Dedifferentiated amniotic fluid mesenchymal stem cell (primary cell): Measurements from ENCODE around the gene ZSCAN29.

Experiments used
- DNase-seq: peaks from one replicate; pipeline ENCODE4 v3.0.0-alpha.2; 2016; ENCODE audit errors: extremely low spot score

ZSCAN29 gene

DNA sequence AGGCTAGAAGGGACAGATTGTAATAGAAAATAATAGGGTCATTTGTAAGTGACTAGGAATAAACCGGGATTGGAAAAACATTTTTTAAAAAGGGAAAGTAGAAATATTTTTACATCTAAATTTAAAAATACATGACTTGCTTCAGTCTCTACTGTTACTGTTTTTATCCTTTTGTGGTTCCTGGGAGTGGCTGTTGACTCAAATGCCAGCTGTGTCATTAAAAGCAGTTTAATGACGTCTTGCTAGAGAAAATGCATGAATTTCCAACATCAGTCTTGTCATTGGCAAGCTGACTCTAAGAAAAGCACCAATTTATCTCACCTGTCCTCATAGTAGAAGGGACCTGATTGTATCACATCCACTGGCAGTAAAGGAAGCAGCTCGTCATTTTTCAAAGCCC, 23.7 kb downstream of the ZSCAN29 start:
- no peak for DNase-seq

DNA sequence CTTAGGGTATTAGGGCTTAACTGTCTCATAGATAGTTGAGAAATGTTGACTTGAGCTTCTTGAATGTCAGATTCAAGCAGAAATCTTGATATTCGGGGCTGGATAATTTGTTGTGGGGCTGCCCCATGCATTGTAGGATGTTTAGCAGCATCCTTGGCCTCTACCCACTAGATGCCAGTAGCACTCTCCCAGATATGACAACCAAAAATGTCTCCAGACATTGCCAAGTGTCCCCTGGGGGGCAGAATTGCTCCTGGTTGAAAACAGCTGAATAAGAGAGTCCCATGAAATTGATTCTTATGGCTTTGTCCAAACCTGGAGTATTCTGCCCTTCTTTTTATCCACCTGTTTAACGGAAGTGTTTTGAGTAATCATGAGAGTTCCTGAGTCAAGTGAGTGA, 24.5 kb downstream of the ZSCAN29 start:
- DNase-seq = no peak

DNA sequence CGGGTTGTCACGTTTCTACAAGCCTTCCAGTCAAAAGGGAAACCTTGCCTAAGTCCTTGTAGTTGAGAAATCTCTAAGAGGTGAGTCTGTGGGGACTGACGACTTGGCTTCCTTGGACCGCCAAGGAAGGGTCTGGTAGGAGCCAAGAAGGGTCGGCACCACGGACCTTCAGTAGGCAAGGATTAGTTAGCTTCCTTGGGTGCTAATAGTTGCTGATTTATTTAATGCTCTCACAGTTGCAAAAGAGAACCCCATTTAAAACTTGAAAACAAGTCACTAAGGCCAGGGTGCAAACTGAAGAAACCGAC, 40.1 kb downstream of the ZSCAN29 start:
- no peak for DNase-seq

DNA sequence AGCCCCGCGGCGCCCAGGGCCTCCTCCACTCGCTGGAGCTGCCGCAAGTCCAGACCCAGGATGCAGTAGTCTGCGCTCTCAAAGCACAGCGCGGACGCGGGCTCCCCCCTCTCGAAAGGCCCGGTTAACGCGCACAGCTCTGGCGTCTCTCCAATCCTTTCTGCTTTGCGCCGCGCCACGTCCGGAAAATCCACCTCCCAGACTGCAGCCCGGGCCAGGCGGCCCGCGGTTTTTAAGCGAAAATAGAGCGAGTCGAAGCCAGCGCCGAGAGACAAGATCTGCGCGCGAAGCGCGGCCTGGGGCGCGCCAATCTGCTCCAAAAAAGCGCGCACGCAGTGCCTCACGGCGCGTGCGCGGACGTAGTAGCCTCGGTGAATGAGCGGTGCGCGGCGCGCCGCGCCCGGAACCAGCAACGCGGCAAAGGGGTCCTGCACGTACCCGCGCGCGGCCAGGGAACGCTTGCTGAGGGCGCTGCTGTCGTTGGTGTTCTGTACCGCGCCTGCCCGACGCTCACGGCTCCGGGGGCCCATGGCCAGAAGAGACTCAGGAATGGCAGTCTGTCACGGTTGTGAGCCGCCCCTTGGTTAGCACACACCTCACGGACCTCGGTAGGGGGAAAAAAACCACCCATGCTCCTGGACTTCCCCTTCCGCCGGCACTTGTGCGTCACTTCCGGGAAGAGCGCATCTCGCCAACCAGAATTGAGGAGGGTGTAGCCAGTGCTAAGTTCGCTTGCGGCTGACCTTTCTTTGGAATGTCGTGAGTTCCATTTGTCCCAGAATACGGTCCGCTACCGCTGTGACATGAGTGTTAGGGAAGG, 40.7 kb downstream of the ZSCAN29 start, which contains the start of gene LCMT2:
LCMT2 (minus strand) TSS at position 614 of the 820 bp plus-strand sequence; CDS start at position 530, 84 bp downstream.
- DNase-seq = peak; percentile 93

DNA sequence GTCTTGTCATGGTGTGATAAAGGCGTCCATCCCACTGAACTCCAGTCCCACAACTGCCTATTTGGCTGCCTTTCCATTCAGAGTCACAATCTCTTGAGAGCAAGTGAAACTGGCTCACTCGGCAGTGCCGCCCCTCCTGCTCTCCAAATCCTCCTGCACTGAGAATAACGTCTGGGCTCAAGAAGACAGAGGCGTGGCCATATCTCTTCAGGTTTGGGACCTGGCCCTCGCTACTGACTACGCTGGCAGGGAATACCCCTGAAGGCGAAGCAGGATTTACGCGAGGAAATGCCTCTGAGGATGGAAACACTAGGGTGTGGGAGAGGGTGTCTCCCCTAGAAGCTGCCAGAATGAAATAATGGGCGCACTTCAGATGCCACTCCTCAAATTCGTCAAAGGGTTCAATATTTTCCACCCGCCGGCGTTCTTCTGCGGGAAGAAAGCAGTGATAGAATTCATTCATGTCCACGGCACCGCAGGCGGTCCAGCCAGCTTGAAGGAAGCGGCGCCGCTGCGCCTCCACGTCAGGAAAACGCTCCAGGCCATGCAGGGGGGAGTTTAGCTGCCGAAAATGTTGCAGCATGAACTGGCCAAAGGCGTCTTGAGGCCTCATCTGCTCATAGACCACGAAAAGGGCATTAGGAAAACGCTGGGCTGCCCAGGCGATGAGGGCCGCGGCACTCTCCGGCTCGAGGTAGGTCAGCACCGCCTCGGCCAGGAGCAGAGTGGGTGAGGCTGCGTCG, 41.5 kb downstream of the ZSCAN29 start:
- DNase-seq = no peak

DNA sequence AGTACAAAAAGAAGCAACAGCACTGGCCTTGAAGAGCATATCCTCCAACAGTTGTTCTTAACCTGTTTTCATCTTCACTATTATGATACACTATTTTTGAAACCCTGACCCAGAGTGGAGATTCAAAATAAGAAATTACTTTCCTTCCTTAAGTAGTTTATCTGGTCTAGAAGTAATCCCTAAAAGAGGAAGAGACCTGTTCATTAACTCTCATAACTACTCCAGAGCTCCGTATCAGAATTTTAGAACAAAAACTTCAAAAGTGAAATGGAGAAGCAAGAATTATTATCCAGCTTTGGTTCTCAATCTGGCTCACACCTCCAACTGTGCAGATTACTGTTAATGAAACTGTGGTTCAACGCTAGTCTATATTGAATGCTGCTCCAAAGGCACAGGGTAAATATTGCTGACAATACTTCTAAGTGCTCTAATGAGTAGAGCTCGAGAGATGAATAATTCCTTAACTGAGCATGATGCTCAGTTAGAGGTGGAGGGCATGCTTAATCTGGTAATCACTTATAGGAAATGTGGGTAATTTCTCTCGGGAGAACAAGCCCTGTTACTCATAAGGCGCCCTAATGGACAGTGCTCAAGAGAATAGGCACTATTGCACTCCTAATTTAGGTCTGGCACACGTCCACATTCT, 45.7 kb downstream of the ZSCAN29 start:
- no peak for DNase-seq

DNA sequence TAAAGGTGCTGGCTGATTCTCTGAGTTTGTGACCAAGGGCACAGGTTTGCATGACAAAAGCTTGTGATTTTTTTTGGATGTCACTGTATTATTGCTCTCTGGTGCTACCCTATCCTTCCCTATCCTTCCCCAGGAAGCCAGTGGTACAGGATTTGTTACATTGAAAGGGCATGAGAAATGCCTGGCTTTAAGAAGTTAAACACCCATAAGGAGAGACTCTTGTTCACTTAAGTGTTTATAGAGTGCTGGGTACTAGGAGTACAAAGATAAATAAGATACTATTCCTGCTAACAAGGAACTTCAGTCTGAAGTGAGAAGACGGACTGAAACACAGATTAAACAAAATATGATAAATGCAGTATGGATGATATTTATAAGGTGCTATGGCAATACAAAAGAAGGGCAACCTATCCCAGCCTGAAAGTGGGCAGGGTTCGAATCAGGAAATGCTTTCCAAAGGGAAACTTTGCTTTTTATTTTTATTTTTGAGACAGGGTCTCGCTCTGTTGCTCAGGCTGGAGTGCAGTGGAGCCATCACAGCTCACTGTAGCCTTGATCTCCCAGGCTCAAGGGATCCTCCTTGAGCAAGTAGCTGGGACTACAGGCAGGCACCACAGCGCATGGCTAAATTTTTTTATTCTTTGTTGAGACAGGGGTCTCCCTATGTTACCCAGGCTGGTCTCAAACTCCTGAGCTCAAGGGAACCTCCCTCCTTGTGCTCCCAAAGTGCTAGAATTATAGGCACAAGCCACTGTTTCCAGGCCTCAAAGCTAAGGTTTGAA, 51.7 kb downstream of the ZSCAN29 start:
- no peak for DNase-seq

DNA sequence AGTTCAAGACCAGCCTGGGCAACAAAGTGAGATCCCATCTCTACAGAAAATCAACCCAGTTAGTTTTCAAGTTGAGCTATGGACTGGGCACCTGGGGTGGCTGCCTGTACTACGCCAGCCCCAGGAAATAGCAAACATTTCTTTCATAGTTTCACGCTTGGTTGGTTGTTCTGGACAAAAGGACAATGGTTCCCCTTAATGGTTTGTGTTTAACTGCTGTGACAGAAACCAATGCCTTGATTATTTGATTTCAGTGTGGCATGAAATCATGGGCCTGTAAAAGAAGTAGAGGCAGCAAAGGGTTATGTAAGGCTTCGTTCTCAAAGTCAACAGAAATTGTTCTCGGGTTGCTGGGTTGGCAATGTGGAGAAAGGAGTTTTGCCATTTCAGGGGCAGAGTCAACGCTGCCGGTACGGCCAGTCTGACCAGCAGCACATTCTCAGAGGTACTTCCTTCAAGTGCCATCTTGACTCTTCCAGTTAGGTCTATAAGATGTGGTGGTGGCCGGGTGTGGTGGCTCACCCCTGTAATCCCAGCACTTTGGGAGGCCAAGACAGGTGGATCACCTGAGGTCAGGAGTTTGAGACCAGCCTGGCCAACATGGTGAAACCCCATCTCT, 53.2 kb downstream of the ZSCAN29 start:
- DNase-seq = no peak

DNA sequence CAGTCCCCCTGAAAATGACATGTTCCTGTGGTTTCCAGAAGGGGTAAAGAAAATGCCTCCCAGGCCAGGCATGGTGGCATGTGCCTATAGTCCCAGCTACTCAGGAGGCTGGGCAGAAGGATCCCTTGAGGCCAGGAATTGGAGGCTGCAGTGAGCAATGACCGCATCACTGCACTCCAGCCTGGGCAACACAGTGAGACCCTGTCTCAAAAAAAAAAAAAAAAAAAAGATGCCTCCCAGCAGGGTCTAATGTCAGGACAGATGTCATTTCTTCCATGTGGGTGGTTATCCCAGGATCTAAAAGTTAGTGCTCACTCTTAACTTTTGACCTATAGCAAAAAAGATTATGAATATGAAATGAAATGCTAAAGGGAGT, 53.9 kb downstream of the ZSCAN29 start:
- DNase-seq = no peak

DNA sequence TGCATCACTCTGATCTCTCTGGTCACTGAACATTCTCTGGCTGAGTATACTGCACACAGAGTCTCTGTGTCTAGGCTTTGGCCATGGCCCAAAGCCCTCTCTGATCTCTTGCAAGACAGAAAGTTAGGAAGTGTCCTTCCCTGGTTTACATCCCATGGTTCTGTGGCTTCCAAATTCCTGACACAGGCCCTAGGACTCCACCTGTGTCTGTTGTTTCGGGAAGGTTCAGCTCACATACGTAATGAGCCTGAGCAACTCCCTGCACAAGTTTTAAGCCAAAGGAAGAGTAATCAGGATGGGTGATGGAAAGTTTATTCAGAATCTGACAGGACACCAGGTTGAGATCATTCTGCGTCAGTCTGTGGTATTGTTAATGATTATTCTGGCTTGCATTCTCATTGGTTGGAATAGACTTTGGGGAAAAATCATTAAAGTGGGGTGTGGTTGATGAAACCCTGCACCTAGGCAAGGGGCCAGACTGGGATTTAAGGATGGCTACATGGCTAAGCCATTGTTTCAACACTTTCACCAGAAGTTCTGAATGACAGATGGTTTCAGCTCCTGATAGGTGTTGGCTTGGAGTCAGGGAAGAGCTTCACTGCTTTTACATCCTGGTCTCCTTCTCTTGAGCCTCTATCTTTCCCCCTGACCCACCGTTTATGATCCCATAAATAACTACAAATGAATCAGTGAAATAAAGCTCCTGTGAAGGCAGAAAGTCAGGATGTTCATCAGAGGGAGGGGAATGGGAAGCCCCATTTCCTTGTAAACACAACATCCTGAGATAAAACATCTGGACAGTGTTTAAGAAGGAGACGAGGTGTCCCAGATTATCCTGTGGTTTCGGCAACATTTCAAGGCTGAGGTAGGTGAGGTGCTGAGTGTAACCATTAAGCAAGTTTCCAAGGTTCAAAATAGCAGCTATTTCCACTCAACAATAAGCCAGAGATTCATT, 54.5 kb downstream of the ZSCAN29 start:
- DNase-seq = no peak

DNA sequence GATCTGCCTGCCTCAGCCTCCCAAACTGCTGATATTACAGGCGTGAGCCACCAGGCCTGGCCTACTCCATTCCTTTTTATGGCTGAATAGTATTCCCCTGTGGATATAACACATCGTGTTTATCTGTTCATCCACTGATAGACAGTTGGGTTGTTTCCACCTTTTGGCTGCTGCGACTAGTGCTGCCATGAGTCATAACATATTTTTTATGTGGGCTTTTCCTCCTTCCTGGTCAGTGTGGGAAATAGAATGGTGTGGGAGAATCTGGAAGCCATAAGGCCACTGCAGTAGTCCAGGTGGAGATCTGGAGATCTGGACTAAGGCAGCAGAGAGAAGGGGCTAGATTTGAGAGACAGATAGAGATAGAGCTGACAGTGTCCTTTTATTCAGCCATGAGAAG, 56.7 kb downstream of the ZSCAN29 start:
- no peak for DNase-seq

DNA sequence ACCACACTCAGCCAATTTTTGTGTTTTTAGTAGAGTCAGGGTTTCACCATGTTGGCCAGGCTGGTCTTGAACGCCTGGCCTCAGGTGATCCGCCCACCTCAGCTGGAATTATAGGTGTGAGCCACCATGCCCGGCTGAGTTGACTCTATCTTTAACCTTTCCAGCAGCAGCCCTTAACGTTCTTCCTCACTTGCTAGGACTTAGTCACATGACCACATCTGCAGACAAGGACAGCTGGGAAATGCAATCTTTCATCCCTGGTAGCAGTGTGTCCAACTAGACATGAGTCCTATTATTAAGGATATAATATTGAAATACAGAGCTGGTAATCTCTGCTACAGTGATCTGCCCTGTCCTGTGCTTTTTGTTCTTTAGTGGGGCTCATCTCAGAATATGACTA, 58.5 kb downstream of the ZSCAN29 start:
- no peak for DNase-seq
